Activated T-helper 9 cell treated with anti-CD3 and anti-CD28 coated beads, Interleukin-2, amount 50 U/mL, for 16 hours (primary cell): Measurements from ENCODE around the gene PDPR.
"Not testable (repeated sequence)": the region's sequence is repeated elsewhere in the genome, so short reads cannot be mapped to it uniquely, and the experiment has no call there.

Source experiments
- DNase-seq: peaks from one replicate; pipeline ENCODE4 v3.0.0-alpha.2; 2020; ENCODE audit warnings: low read depth

PDPR gene

GRCh38 chr16:70113982-70114826, at the start of gene PDPR:
Gene PDPR, plus strand, starts transcription at chr16:70114332. Its CDS starts 6,161 bp downstream, at chr16:70120493.
- DNase-seq, result peak; percentile 94

- DNase-seq, result peak; percentile 67
Observed at GRCh38 chr16:70064841-70065370, 49.2 kb upstream of the PDPR start.

GRCh38 chr16:70065376-70065745, 48.8 kb upstream of the PDPR start:
- not testable (repeated sequence) for DNase-seq

GRCh38 chr16:70065746-70066658, 48.1 kb upstream of the PDPR start:
- DNase-seq, result peak; percentile 89

- DNase-seq, result not testable (repeated sequence)
Observed at GRCh38 chr16:70066751-70067150, 47.4 kb upstream of the PDPR start.

- not testable (repeated sequence) for DNase-seq
Observed at GRCh38 chr16:70079081-70079480, 35.1 kb upstream of the PDPR start.

GRCh38 chr16:70081219-70081618, 32.9 kb upstream of the PDPR start:
- DNase-seq, result not testable (repeated sequence)

- DNase-seq, result not testable (repeated sequence)
Observed at GRCh38 chr16:70083931-70084330, 30.2 kb upstream of the PDPR start.

GRCh38 chr16:70088160-70088559, 26.0 kb upstream of the PDPR start:
- not testable (repeated sequence) for DNase-seq

GRCh38 chr16:70088877-70089276, 25.3 kb upstream of the PDPR start:
- not testable (repeated sequence) for DNase-seq

- DNase-seq, result not testable (repeated sequence)
Observed at GRCh38 chr16:70089289-70089688, 24.8 kb upstream of the PDPR start.

- not testable (repeated sequence) for DNase-seq
Observed at GRCh38 chr16:70091104-70091503, 23.0 kb upstream of the PDPR start.

GRCh38 chr16:70094096-70094495, 20.0 kb upstream of the PDPR start:
- DNase-seq, result not testable (repeated sequence)

GRCh38 chr16:70109583-70110279, 4.4 kb upstream of the PDPR start:
- DNase-seq, result not testable (repeated sequence)

- DNase-seq, result not testable (repeated sequence)
Observed at GRCh38 chr16:70112162-70112561, 2.0 kb upstream of the PDPR start.

GRCh38 chr16:70113599-70113981, 542 bp upstream of the PDPR start:
- not testable (repeated sequence) for DNase-seq

GRCh38 chr16:70118354-70118753, 4.2 kb downstream of the PDPR start:
- DNase-seq, result not testable (repeated sequence)

- not testable (repeated sequence) for DNase-seq
Observed at GRCh38 chr16:70118776-70119175, 4.6 kb downstream of the PDPR start.

GRCh38 chr16:70120398-70120797, 6.3 kb downstream of the PDPR start:
- not testable (repeated sequence) for DNase-seq

GRCh38 chr16:70123822-70124221, 9.7 kb downstream of the PDPR start:
- not testable (repeated sequence) for DNase-seq

GRCh38 chr16:70126226-70126625, 12.1 kb downstream of the PDPR start:
- not testable (repeated sequence) for DNase-seq

GRCh38 chr16:70127706-70128105, 13.6 kb downstream of the PDPR start:
- DNase-seq, result not testable (repeated sequence)
